B cell (primary cell): Measurements from ENCODE around the gene SMIM28. TPM values are rescaled to one million over a fixed set of nuclear protein-coding genes. Genes with fewer than 3 reads are reported as not detected.

Experiments used
- ATAC-seq: fragments of 200-7000 bp; cut with Tn5 transposase; one replicate; pipeline ENCODE4 v1.10.0; 2021; ENCODE audit warnings: low read depth, mild to moderate bottlenecking, moderate number of reproducible peaks, moderate library complexity
- CTCF ChIA-PET: fragments of 350-600 bp; sonication (Branson Sonifier 250); formaldehyde crosslinking; loops from one replicate; lab custom pipeline; 2021; ENCODE audit warnings: antibody characterized with exemption, inconsistent platforms; lab: Charles Lee
- POLR2A ChIA-PET: fragments of 350-600 bp; sonication (Branson Sonifier 250); formaldehyde crosslinking; loops from one replicate; lab custom pipeline; 2021; ENCODE audit warnings: antibody characterized with exemption; lab: Charles Lee
- DNase-seq: peaks from one replicate; pipeline ENCODE4 v3.0.0; 2013
- H2AFZ ChIP-seq: 2 replicates; pipeline ENCODE4 v1.6.1; 2012; ENCODE audit warnings: mild to moderate bottlenecking, low read depth, low read length; ENCODE audit not compliant: insufficient read depth, poor library complexity, severe bottlenecking
- H3K27ac ChIP-seq, 2 donors: 1 replicate in 1 of 2; 2 replicates in 1 of 2; pipeline ENCODE4 v1.5.1; 2012 to 2013; ENCODE audit warnings: low read length in 2 of 2, mild to moderate bottlenecking in 2 of 2, moderate library complexity in 1 of 2
- H3K27me3 ChIP-seq, 4 experiments: fragments of 200-600 bp in 1 of 4; sonication (generic) in 1 of 4; replicated peaks in 1 of 4; 1 replicate in 2 of 4; 2 replicates in 2 of 4; pipeline versions ENCODE4 v1.6.1 to v1.7.0; 2013 to 2016; ENCODE audit warnings: low read length in 3 of 4, mild to moderate bottlenecking in 2 of 4, mixed read lengths in 1 of 4, moderate library complexity in 1 of 4; ENCODE audit not compliant: insufficient read depth in 4 of 4, control insufficient read depth in 3 of 4; ENCODE audit errors: control extremely low read depth in 1 of 4
- H3K36me3 ChIP-seq, 2 experiments: replicated peaks in 1 of 2; 1 replicate in 1 of 2; 2 replicates in 1 of 2; pipeline versions ENCODE4 v1.6.1 to v1.7.1; 2013; ENCODE audit warnings: low read length in 1 of 2; ENCODE audit not compliant: insufficient read depth in 2 of 2, control insufficient read depth in 1 of 2; ENCODE audit errors: control extremely low read depth in 1 of 2, extremely low read depth in 1 of 2
- H3K4me1 ChIP-seq, 2 donors: fragments of 200-600 bp in 1 of 2; sonication (generic) in 1 of 2; 1 replicate in 1 of 2; 2 replicates in 1 of 2; pipeline versions ENCODE4 v1.5.1 to v1.6.1; 2013 to 2017; ENCODE audit warnings: low read length in 2 of 2; ENCODE audit not compliant: control insufficient read depth in 2 of 2, insufficient read depth in 2 of 2
- H3K4me2 ChIP-seq: replicated peaks from 2 replicates; pipeline ENCODE3; 2012; ENCODE audit warnings: mild to moderate bottlenecking, low read depth, low read length; ENCODE audit not compliant: poor library complexity, severe bottlenecking
- H3K4me3 ChIP-seq, 5 experiments: fragments of 200-600 bp in 1 of 5; sonication (generic) in 1 of 5; 1 replicate in 3 of 5; 2 replicates in 2 of 5; pipeline versions ENCODE4 v1.5.1 to v1.7.0; 2011 to 2016; ENCODE audit warnings: low read length in 4 of 5, mild to moderate bottlenecking in 4 of 5, low read depth in 2 of 5, control low read depth in 1 of 5, moderate library complexity in 1 of 5; ENCODE audit not compliant: insufficient read depth in 1 of 5; ENCODE audit errors: control extremely low read depth in 1 of 5, extremely low read depth in 1 of 5
- H3K79me2 ChIP-seq: fragments of 200-600 bp; sonication (generic); one replicate; pipeline ENCODE4 v1.6.0; 2016; ENCODE audit warnings: low read length; ENCODE audit not compliant: control insufficient read depth, insufficient read depth
- H3K9ac ChIP-seq: fragments of 200-600 bp; sonication (generic); 2 replicates; pipeline ENCODE4 v1.6.1; 2017; ENCODE audit warnings: mild to moderate bottlenecking, low read length, moderate library complexity
- H3K9me3 ChIP-seq, 3 donors: one replicate each; pipeline versions ENCODE4 v1.6.1 to v1.7.1; 2013; ENCODE audit warnings: low read length in 2 of 3; ENCODE audit not compliant: control insufficient read depth in 2 of 3, insufficient read depth in 1 of 3; ENCODE audit errors: control extremely low read depth in 1 of 3
- H4K20me1 ChIP-seq: 2 replicates; pipeline ENCODE4 v1.6.0; 2012; ENCODE audit warnings: mild to moderate bottlenecking, low read length; ENCODE audit not compliant: insufficient read depth, control insufficient read depth, poor library complexity, severe bottlenecking
- H3K27ac Mint-ChIP-seq: one replicate; pipeline ENCODE4 v1.8.0; 2021; ENCODE audit warnings: mixed read lengths
- H3K27me3 Mint-ChIP-seq: one replicate; pipeline ENCODE4 v1.8.0; 2021; ENCODE audit warnings: mixed read lengths
- H3K4me1 Mint-ChIP-seq: one replicate; pipeline ENCODE4 v1.8.0; 2021; ENCODE audit warnings: mixed read lengths
- H3K4me3 Mint-ChIP-seq: one replicate; pipeline ENCODE4 v1.8.0; 2021; ENCODE audit warnings: mixed read lengths
- H3K9me3 Mint-ChIP-seq: one replicate; pipeline ENCODE4 v1.8.0; 2022; ENCODE audit warnings: mixed read lengths; ENCODE audit not compliant: insufficient read depth
- CTCF ChIP-seq: fragments of 200-600 bp; IDR thresholded peaks from one replicate; pipeline ENCODE4 v1.8.0; 2022; ENCODE audit warnings: antibody characterized with exemption, mild to moderate bottlenecking
- EZH2 ChIP-seq: IDR thresholded peaks from 2 replicates; pipeline ENCODE4 v1.6.1; 2012; ENCODE audit warnings: borderline replicate concordance, low read depth, mild to moderate bottlenecking, moderate library complexity, low read length; ENCODE audit not compliant: insufficient read depth, poor library complexity, severe bottlenecking
- WGBS: methylation state at CpG from one replicate; pipeline ENCODE4 v1.1.5; 2013; ENCODE audit warnings: missing lambda C conversion rate; ENCODE audit not compliant: insufficient coverage; 5-methylcytosine and 5-hydroxymethylcytosine counted together
- intact Hi-C: fragments of 100-400 bp; cut with micrococcal nuclease; formaldehyde crosslinking; loops from one replicate; pipeline ENCODE4 v1.10.0; 2022
- polyA plus RNA-seq: library from polyadenylated mRNA; depleted of rRNA; stranded (reverse); fragments of >200 nt; gene quantifications from 2 replicates; pipeline ENCODE4 v1.2.3, GENCODE V29; 2012
- total RNA-seq, 2 donors: library from RNA; stranded (reverse); fragments of 120-200 nt in 1 of 2; gene quantifications; 1 replicate in 1 of 2; 2 replicates in 1 of 2; pipeline versions ENCODE4 v1.2.3 to v1.2.4, GENCODE V29; 2013 to 2022

The SMIM28 gene
- total and polyA plus RNA-seq, 2 donors (not counting 1 experiment from before 2014, with no cell fraction given), result not detected

GRCh38 chr6:138337076-138337475, 40.6 kb upstream of the SMIM28 start:
- ATAC-seq (no peak), DNase-seq (no peak)
- H3K79me2 ChIP-seq, result no peaks in the 10 kb centered on the region
- H3K4me2 ChIP-seq, result no peak overlapping the region
- Mint-ChIP-seq H3K4me3 (no peak overlapping the region), H3K9me3 (no peaks in the 10 kb centered on the region), H3K27me3 (peaks cover 16% of the 10 kb centered on the region), H3K4me1 (no peaks in the 10 kb centered on the region), H3K27ac (no peak overlapping the region)
- no peak for TF ChIP-seq CTCF
- no peak for TF ChIP-seq EZH2
- CTCF ChIA-PET, result no interaction called here
- intact Hi-C loops, result no loop called here
- POLR2A ChIA-PET, result no interaction called here
- H3K4me3 ChIP-seq, result no peak overlapping the region
- H3K36me3 ChIP-seq, result no peaks in the 10 kb centered on the region
- H3K9ac ChIP-seq, result no peak overlapping the region
- no peaks in the 10 kb centered on the region for H3K4me1 ChIP-seq
- no peaks in the 10 kb centered on the region for H4K20me1 ChIP-seq
- no peak overlapping the region for H3K27ac ChIP-seq
- peaks cover 0 to 3% (median 0%) of the 10 kb centered on the region in 3 donors for H3K9me3 ChIP-seq
- 92% methylated on average over 2 of the region's 4 CpGs for WGBS
- no peak overlapping the region for H2AFZ ChIP-seq
- H3K27me3 ChIP-seq, result peaks cover 0 to 2% (median 0%) of the 10 kb centered on the region in 4 experiments

- H3K9ac ChIP-seq, result no peak overlapping the region
- no peak for DNase-seq
- peaks cover 0 to 2% (median 0%) of the 10 kb centered on the region in 4 experiments for H3K27me3 ChIP-seq
- ChIA-PET CTCF (no interaction called here), POLR2A (no interaction called here)
- H3K27ac Mint-ChIP-seq, result no peak overlapping the region
- no peaks in the 10 kb centered on the region for H3K4me1 ChIP-seq
- no peaks in the 10 kb centered on the region for H4K20me1 ChIP-seq
- intact Hi-C loops, result no loop called here
- peaks cover 21% of the 10 kb centered on the region for H3K27me3 Mint-ChIP-seq
- no peaks in the 10 kb centered on the region for H3K79me2 ChIP-seq
- H3K9me3 ChIP-seq, result peaks cover 0 to 3% (median 0%) of the 10 kb centered on the region in 3 donors
- WGBS, result no CpG with 5 or more reads among the region's 1 CpG
- H2AFZ ChIP-seq, result no peak overlapping the region
- H3K4me3 Mint-ChIP-seq, result no peak overlapping the region
- H3K4me2 ChIP-seq, result no peak overlapping the region
- H3K27ac ChIP-seq, result no peak overlapping the region
- H3K4me1 Mint-ChIP-seq, result no peaks in the 10 kb centered on the region
- ATAC-seq, result no peak
- H3K36me3 ChIP-seq, result no peaks in the 10 kb centered on the region
- TF ChIP-seq CTCF, result no peak
- no peak for TF ChIP-seq EZH2
- H3K4me3 ChIP-seq, result no peak overlapping the region
- no peaks in the 10 kb centered on the region for H3K9me3 Mint-ChIP-seq
Measured at GRCh38 chr6:138339024-138339423, 38.7 kb upstream of the SMIM28 start.
